C4-2B (cell line): Measurements from ENCODE around the gene EVI5.

Experiments
- CTCF ChIP-seq: fragments of 450-650 bp; conservative IDR thresholded peaks from 2 replicates; pipeline ENCODE4 v1.5.1; 2017; ENCODE audit warnings: mild to moderate bottlenecking
- ZFX ChIP-seq: fragments of 450-650 bp; IDR thresholded peaks from 2 replicates; pipeline ENCODE4 v1.6.1; 2017

- TF ChIP-seq CTCF = no peak
- no peak for TF ChIP-seq ZFX
These were observed 46.5 kb upstream of the EVI5 start for GRCh38 chr1:92831368-92831761.
